HG03342 (cell line): ENCODE results near the gene CMTM6.
"Not testable (repeated sequence)": the region's sequence is repeated elsewhere in the genome, so short reads cannot be mapped to it uniquely, and the experiment has no call there.

ENCODE experiments used
- ATAC-seq: cut with Tn5 transposase; IDR thresholded peaks from one replicate; pipeline ENCODE4 v1.9.1; 2021; ENCODE audit warnings: mild to moderate bottlenecking, moderate library complexity; ENCODE audit not compliant: unreplicated experiment

Gene CMTM6

DNA sequence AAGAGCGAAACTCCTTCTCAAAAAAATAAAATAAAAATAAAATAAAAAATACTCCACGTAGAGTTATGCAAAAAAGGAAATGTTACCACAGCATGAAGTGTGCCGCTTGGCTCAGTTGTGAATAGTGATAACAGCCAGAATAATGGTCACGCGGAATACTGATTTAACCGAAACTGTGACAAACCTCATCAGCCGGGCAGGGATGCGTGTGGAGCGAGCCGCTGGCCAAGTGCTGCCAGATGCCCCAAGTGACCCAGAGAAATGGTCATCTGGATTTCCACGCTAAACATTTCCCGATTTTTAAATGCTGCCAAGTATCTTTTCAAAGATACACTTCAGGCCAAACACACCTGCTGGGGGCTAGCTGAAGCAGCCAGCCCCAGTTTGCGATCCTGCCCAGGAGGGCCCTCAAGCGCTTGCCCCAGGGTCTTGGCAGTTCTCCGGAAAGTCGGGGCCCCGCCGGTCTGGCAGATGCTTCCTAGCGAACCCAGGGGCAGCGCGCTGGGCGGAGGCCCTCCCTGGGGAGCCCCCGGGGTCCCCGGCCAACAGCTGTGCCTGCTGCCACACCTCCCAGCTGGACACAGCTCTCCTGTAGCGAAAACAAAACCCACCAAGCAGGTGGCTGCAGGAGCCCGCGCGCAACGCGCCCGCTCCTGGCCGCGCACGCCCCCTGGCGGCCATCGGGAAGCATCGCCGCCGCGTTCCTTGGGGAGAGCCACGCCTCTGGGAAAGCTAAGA, 35.1 kb downstream of the CMTM6 start:
- ATAC-seq: peak; percentile 58

DNA sequence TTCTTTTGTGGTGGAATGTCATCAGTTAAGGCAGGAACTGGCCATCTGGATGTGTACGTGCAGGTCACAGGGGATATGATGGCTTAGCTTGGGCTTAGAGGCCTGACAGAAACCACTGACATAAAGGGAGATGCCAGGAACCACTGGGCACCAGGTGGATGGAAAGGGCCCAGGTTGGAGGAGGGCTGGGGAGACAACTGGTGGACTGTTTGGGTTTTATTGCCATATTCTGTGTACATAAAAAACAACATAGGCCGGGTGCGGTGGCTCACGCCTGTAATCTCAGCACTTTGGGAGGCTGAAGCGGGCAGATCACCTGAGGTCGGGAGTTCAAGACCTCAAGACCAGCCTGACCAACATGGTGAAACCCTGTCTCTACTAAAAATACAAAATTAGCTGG, 35.8 kb downstream of the CMTM6 start:
- ATAC-seq: not testable (repeated sequence)

DNA sequence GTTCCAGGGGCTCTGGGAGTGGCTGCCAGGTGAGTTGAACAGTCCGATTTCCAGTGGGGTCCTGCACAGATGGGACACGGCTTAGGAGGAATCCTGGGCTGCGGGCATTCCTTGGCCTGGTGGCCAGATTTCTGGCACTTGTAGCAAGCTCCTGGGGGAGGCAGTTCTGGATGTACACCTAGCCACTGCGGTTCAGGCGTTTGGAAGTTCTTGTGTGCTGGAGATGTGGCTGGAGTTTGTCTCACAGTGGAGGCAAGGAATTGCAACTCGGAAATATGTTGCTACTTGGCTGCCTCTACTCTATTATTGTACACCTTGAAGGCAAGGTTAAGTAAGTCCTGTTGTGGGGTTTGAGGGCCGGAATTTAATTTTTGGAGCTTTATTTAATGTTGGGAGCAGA, 37.9 kb downstream of the CMTM6 start:
- not testable (repeated sequence) for ATAC-seq

DNA sequence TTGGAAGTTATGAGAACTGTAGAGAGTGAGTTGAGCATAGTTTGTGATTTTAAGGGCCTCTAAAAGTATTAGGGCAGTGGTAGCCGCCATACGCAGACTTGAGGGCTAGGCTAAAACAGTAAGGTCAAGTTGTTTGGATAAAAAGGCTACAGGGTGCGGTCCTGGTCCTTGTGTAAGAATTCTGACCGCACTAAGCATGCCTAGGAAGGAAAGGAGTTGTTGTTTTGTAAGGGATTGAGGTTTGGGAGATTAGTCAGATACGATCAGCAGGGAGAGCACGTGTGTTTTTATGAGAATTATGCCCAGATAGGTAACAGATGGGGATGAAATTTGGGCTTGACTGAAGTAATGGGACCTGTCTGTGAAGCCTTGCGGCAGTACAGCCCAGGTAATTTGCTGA, 39.2 kb downstream of the CMTM6 start:
- ATAC-seq: not testable (repeated sequence)

DNA sequence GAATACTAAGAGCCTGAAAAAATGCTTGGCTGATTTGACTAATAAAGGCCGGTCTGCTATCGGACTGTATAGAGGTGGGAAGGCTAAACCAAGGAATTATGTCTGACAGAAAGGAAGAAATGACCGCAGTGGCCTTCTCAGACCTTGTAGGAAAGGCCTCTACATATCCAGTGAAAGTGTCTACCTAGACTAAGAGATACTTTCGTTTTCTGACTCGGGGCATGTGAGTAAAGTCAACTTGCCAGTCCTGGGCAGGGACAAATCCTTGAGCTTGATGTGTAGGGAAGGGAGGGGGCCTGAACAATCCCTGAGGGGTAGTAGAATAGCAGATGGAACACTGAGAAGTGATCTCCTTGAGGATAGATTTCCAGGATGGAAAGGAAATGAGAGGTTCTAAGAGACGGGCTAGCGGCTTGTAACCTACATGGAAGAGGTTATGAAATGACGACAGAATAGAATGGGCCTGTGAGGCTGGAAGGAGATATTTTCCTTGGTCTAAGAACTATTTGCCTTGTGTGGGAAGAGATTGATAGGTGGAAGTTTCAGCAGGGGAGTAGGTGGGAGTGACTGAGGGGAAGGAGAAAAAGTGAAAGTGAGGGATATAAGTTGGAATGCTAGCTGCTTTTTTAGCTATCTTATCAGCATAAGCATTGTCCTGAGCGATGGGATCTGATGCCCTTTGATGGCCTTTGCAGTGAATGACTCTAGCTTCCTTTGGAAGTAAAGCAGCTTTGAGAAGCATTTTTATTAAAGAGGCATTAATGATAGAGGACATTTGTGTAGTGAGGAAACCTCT, 40.3 kb downstream of the CMTM6 start:
- ATAC-seq: not testable (repeated sequence)

DNA sequence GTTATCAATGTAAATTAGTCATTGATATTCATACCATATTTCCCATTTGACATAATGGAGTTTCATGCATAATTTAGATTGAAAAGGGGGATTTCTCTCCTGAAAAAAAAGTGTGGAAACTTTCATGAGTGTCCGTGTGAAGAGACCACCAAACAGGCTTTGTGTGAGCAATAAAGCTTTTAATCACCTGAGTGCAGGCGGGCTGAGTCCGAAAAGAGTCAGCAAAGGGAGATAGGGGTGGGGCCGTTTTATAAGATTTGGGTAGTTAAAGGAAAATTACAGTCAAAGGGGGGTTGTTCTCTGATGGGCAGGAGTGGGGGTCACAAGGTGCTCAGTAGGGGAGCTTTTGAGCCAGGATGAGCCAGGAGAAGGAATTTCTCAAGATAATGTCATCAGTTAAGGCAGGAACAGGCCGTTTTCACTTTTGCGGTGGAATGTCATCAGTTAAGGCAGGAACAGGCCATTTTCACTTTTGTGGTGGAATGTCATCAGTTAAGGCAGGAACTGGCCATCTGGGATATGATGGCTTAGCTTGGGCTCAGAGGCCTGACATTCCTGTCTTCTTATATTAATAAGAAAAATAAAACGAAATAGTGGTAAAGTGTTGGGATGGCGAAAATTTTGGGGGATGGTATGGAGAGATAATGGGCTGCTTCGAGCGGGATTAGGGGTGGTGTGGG, 41.7 kb downstream of the CMTM6 start:
- not testable (repeated sequence) for ATAC-seq

DNA sequence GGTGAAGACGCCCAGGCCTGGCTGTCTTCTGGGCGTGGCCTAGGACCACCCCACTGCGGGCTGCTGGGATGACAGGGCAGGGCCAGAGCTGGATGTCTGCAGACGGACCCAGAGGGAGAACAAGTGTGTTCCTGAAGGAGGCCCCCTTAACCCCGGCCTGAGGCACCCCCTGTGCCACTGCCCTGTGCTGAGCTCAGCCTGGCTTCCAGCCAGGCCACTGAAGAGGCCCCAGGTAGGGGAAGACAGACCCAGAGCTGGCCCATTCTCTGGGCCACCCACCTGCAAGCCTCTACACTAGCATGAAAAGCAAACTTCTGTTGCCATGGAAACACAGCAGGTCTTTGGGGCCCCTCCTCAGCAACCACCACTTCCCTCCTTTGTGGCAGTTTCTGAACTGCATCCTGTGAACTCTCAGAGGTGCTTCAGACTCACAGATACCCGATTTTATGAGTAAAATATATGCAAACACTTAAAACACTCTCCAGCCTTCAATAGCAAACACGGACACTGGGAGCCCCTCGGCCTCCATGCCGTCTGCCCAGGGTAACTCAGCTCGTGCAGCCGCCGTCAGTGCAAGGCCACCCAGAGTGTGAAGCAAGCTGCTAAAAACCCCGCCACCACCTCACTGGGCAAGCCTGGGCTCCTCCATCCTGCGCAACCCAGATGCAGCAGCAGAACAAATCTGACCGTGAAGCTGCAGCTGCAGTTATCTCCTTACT, 42.5 kb downstream of the CMTM6 start:
- ATAC-seq: peak; percentile 94

DNA sequence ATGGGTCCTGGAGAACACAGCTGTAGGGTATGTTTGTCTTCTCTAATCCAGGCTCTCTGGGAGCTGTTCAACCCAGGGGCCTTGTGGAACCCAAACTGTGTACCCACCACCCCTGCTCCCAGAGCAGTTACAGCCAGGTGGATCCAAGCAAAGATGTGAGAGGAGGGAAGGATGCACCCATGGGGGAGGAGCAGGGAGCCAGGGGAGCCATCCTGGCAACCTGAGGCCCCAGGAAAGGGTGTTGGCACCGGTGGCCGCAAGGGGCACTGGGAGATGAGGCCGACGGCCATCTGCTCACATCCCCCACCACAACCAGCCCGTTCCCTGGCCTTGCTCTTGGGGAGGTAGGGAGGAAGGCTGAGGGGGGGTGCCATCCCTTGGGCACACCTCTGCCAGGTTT, 43.2 kb downstream of the CMTM6 start:
- no peak for ATAC-seq

DNA sequence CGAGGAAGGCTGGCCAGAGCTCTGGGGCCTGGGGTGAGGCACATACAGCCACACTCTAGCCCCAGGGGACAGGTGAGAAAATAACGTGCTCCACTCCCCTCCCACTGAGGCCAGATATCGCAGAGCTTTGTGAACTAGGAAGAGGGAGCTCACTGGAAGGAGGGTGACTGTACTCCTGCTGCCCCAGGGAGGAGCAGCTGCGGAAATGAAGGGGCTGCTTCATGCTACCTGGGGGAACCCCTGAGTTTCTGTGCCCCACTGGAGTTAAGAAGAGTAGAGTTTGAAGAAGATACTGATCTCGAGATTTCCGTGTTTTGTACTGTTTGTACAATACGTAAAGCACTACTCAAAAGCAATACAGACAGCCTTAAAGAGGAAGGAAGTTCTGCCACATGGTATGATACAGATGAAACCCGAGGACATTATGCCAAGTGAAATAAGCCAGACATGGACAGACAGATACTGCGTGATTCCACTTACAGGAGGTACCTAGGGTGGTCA, 44.6 kb downstream of the CMTM6 start:
- ATAC-seq: peak; percentile 30

DNA sequence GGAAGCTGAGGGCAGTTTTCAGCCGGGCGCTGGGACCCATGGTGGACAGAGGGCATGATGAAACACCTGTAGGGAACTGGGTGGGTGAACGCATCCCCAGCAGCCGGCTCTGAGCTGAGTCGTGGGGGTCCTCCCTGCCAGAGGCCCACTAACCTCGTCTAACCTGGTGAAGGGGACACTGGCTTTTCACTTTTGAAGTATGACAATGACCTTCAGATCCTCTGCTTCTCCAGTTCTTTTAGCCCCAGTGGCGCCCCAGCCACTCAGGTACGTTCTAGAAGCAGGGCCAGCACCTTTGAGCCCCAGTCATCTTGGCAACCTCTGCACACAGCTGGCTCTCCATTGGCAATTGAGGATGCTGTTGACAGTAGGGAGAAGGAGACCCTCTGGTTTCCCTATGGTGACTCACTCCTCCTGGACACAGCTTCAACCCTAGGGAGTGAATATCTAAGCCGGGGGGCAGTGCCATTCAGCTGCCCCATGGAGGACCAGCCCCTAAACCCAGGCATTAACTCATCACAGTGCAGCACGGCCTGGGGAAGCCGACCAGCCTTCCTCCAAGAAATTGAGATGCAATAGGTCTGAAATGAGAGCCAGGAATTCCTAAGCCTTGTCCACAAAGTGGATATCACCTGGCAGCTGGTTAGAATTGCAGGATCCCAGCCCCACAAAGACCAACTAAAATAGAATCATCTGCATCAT, 46.1 kb downstream of the CMTM6 start:
- no peak for ATAC-seq

DNA sequence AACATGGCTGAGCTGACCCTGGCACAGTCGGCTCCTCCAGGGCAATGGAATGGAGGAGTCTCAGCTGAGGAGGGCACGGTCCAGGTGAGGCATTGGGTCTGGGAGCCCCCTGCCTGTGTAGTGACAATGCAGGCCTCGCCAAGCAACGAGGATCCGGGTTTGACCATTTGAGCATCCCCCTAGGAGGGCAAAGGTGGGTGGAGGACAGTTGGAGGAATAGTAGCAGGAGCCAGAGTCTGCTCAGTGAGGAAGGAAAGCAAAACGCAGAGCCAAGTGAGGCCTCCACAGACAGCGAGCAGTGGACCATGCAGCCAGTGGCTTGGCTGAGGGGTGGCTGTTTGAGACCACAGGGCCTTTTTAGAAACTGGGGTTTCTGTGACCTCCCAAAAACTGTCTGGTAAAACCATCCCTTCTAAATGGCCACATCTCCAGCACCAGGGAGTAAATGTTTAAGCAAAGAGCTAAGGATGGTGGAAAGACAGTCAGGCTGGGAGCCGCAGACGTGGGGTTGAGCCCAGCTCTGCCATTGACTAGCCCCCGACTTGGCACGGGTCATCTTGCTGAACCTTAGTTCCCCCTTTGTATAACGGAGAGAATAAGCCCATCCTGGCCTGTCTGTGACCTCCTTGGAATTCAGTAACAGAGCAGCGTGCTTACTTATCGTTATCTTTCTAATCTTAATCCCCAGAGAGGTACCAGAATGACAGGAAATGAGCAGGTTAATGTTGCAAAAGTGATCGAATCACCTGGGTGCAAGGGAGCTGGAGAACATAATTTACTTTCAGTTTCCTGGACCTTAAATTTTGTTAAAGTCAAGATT, 46.8 kb downstream of the CMTM6 start:
- no peak for ATAC-seq

DNA sequence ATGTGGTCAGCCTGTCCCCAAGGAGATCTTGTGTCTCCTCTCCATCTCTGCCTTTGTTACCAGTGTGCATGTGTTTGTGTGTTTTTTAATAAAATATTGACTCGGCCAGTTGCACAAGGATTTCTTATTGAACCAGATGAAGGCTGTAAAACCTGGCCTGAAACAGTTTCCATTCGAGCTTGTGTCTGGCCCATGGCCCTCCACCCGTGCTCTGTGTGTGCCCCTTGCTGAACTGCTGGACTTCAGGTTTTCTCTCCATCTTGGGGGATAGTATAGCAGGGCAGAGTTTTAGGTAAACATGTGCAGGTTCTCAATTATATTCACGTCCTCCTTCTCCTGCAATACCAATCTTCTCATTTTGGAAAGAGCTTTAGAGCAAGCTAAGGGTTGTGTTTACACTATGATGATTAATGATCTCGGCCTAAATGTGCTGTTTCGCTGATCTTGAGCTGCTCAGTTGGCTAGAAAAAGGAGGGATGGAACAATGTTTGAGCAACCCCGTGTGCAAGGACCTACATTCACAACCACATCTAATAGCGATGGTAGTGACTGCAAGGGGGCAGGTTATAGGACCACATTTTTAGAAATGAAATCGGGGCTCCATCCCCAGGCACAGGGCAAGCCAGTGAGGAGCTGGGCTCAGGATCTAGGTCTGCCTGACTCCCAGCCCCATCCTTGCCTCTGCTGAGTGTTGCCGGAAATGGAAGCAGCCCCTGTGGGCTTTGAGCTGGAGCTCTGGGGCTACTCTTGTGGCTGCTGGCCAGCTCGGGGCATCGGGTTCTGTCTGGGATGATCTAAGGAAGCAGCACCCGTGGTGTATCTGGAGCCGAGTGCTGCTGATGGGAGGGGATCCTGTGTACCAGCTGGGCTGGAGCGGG, 47.7 kb downstream of the CMTM6 start:
- no peak for ATAC-seq

DNA sequence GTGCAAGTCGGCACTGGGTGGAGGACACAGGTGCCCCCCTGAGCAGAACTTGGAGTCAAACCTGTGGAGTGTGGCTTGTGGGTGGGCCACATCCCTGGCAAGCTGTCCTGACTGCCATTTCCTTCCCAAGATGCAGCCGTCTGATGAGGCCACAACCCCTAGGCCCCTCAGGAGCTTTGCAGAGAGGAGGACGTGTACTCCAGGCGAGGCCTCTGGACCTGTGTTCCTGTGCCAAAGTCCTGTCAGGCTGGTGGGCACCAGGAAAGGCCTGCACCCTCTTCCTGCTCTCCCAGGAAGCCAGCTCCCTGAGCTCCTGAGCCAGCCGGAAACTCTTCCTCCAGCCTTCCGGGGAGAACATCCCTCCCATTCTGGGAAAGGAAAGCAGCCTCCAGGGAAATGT, 48.5 kb downstream of the CMTM6 start:
- no peak for ATAC-seq

DNA sequence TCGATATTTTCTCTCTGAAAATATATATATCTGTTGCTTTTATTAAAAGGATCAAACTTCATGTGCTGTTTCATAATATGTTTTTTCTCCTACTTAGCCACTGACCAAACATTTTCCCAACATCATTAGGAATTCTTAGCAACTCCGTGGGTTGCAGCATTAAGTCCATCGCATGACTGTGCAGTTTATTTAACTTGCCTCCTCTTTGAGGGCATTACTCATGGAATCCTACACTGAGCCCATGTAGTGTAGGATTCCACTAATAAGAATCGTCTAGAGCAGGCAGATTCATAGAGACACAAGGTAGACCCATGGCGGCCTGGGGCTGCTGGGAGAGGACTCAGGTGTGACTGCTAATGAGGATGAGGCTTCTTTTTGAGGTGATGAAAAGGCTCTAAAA, 49.3 kb downstream of the CMTM6 start:
- ATAC-seq: no peak

DNA sequence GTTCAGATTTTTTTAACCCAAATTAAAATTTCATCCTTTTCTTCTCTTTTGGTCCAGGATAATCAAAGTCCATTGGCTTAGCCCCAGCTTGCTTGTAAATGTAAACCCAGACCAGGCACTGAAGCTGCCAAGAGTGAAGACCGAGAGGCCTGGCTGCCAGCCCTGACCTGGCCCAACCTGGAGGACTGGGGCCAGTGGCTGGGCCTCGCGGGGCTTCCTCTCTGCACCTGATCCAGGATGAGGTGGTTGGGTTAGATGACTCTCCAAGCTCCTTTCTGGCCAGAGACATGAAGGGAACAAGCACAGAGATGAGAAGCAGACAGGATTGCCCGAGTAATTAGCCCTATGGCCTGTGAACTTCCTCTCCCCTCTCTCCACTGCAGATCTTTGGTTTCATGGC, 50.6 kb downstream of the CMTM6 start:
- ATAC-seq: no peak

DNA sequence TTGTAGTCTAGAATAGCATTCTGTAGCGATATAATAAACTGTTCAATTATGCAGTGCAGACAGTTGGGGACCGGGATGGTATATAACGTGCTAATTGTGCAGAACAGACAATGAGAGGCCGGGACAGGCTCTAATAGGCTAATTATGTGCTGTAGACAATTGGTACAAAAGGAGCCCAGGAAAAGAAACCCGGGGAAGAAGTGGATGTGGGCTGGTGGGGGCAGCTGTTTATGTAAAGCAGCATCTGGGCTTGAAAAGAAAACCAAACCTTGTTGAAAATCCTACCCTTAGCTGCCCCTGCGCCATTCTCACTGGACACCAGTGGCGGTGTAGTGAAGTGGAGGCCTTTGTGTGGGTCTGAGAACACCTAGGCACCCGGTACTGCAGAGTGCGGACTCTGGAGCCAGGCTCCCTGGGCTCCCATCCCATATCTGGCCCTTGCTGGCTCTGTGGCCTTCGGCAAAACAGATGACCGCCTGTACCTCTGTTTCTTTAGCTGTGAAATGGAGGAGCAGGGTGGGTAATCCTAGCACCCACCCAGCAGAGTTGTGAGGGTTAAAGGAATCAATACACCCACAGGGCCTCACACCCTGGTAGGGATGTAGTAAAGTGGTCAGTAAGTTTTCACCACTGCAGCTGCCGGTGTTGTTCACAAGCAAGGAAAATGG, 51.5 kb downstream of the CMTM6 start:
- no peak for ATAC-seq

DNA sequence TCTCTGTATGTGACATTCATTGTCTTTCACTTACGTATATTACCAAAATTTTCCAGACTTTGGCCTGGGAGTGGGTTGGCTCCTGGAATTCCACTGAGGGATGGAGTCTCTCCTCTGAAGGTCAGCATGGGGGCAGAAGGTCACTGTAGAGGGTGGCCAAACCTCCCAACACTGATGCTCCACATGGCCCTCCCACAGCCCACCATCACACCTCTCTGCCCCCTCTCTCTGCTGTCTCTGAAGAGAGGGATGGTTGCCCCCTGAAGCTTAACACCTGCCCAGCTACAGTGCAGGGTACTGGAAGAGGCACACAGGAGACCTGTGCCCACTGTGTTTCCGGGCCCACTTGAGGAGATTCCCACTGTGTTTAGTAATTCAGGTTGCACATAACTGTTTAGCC, 52.2 kb downstream of the CMTM6 start:
- no peak for ATAC-seq

DNA sequence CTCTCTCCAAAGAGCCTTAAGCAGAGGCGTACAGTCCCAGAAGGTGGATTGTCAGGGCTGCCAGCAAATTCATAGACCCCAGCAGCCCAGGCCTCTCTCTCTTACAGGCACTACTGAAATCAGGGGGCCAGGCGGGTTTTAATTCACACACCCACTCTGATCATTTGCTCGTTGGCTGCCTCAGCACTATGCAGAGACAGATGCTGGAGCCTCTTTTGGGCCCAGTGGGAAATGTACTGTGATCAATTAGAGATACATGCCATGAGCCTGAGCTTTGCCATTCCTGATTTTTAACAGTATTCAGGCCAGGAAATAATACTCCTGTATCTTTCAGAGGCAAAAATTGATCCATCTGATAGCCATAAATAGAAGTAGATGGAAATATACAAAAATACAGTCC, 53.0 kb downstream of the CMTM6 start:
- no peak for ATAC-seq
